Retinal pigment epithelial cell (primary cell): Measurements from ENCODE around the gene ZBTB21.

Experiments
- DNase-seq: peaks from one replicate; pipeline ENCODE4 v3.0.0-alpha.2; 2010; ENCODE audit warnings: low read depth
- H3K4me3 ChIP-seq: 2 replicates; pipeline ENCODE4 v1.5.1; 2011; ENCODE audit warnings: mild to moderate bottlenecking, low read length, control low read depth, moderate library complexity
- CTCF ChIP-seq: conservative IDR thresholded peaks from 2 replicates; pipeline ENCODE4 v1.5.1; 2011; ENCODE audit warnings: low read depth, low read length, control low read depth, inconsistent platforms

The ZBTB21 gene

GRCh38 chr21:41957991-41958766 lies 52.0 kb downstream of the ZBTB21 start:
- DNase-seq, result peak; percentile 29
- TF ChIP-seq CTCF, result peak; percentile 32
- H3K4me3 ChIP-seq, result no peak overlapping the region

- no peak for TF ChIP-seq CTCF
- H3K4me3 ChIP-seq, result no peak overlapping the region
- no peak for DNase-seq
These were observed 53.0 kb downstream of the ZBTB21 start for GRCh38 chr21:41956926-41957729.

- TF ChIP-seq CTCF, result no peak
- no peak for DNase-seq
These were observed 54.6 kb downstream of the ZBTB21 start for GRCh38 chr21:41955516-41955915.

GRCh38 chr21:41954654-41955499 lies 55.3 kb downstream of the ZBTB21 start:
- TF ChIP-seq CTCF, result no peak
- no peak for DNase-seq
- no peak overlapping the region for H3K4me3 ChIP-seq

More at GRCh38 chr21:41955516-41955915, 54.6 kb downstream of the ZBTB21 start:
- no peak overlapping the region for H3K4me3 ChIP-seq

- peak within 1 kb of the TSS; percentile 48 for H3K4me3 ChIP-seq
- TF ChIP-seq CTCF, result no peak
- no peak for DNase-seq
These were observed 56.1 kb downstream of the ZBTB21 start, which contains the start of gene C2CD2 for GRCh38 chr21:41953831-41954653. Gene C2CD2 (minus strand): TSS chr21:41954018. CDS start chr21:41953648, 370 bp downstream.

- peak overlapping the region; percentile 48 for H3K4me3 ChIP-seq
- no peak for TF ChIP-seq CTCF
- DNase-seq, result no peak
These were observed 56.8 kb downstream of the ZBTB21 start for GRCh38 chr21:41953249-41953830.
